OCI-LY7 (cell line): ENCODE results near the gene RNF214.

Source experiments
- CTCF ChIP-seq: fragments of 200-600 bp; sonication (generic); conservative IDR thresholded peaks from 2 replicates; pipeline ENCODE4 v1.5.1; 2014; ENCODE audit warnings: mild to moderate bottlenecking, antibody characterized with exemption, low read length, moderate library complexity, mixed read lengths
- EZH2phosphoT487 ChIP-seq: fragments of 200-600 bp; sonication (generic); IDR thresholded peaks from 2 replicates; pipeline ENCODE4 v1.6.1; 2018; ENCODE audit warnings: low read depth, borderline replicate concordance, mild to moderate bottlenecking, mixed run types, antibody characterized with exemption, low read length, moderate library complexity, mixed read lengths

GRCh38 chr11:117202386-117203068, 29.9 kb upstream of the RNF214 start:
- TF ChIP-seq CTCF (no peak), EZH2phosphoT487 (no peak)
